Measurements from ENCODE around the gene PSMD13.

Gene PSMD13

DNA sequence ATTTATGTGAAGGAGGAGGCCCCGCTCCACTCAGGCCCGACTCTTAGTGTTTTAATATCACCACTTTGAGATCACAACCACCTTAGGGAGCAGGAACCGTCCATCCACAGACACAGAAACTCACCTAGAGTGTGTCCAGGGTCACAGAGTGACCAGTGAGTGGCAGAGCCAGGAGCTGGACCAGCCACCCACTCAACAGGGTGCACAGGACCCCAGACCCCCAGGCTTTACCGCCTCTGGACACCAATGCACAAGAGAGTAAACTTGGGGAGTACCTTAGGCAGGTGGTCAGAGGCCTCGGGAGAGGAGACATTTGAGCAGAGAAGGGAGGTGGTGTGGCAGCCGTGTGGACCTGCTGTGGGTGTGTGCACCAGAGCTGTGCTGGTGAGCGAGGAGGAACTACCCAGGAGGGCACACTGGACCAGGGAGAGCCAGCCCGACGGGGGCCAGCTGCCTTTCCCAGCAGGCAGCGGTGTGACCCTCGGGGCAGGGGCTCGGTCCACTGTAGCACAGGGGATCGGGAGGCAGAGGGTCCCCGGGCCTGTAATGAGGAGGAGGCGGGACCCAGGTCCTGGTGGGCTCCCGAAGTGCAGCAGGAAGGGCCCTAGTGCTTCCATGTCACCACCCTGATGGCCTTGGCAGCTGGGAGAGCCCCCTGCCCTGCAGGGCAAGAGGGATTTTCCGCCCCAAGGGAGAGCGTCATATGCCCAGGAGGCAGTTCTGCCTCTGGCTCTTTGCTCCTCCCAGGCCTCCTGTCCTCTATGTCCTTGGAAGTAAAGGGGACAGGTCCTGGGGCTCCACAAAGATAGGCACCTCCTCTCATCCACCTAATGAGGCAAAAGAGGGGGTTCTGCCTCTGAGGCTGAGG lies 33.9 kb downstream of the PSMD13 start:
- DNase-seq (ENCODE audit: low read depth), result no peak
- TF ChIP-seq CTCF (conservative IDR thresholded peaks at IDR 0.05; ENCODE audit: low read depth, low read length), result no peak
- H3K4me3 ChIP-seq (ENCODE audit: low read depth, low read length), result no peak overlapping the region

- no peak for DNase-seq (ENCODE audit: low read depth)
- H3K4me3 ChIP-seq (ENCODE audit: low read depth, low read length), result no peak overlapping the region
These were observed 34.5 kb downstream of the PSMD13 start for GRCh38 chr11:271319-271715.

DNA sequence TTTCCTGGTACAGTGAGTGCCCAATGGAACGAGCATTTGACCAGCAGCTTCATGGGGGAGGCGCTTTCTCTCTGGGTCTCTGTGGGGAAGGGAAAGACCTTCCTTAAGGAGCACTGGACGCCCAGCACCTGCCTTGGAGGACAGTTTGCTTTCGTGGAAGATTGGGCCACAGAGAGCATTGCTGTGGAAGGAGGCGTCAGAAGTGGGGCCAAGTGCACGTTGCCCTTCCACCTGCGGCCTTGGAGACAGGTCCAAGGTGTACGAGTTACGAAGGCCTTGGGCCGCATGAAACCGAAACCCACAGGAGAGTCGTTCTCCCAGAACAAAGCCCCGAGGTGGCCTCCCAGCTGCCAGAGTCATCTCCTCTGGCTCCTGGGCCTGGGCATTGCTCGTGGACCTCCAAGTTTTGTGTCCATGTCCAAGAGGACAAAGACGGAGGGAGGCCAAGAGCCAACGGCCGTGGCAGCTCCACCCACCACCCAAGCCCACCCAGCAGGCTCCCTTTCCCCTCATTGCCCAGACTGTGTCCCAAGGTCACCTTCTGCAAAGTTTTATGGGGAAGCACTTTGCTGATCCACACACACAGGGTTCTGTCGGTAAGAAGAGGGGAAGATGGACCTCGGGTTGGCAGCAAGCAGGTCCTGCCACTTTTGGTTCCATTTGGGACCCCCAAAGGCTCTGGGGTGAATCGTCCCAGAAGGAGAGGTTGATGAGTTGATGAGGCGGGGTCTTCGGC lies 35.6 kb downstream of the PSMD13 start:
- DNase-seq (ENCODE audit: low read depth), result no peak
- no peak overlapping the region for H3K4me3 ChIP-seq (ENCODE audit: low read depth, low read length)
- no peak for TF ChIP-seq CTCF (conservative IDR thresholded peaks at IDR 0.05; ENCODE audit: low read depth, low read length)

More at GRCh38 chr11:271319-271715, 34.5 kb downstream of the PSMD13 start:
- TF ChIP-seq CTCF (conservative IDR thresholded peaks at IDR 0.05; ENCODE audit: low read depth, low read length), result no peak

DNA sequence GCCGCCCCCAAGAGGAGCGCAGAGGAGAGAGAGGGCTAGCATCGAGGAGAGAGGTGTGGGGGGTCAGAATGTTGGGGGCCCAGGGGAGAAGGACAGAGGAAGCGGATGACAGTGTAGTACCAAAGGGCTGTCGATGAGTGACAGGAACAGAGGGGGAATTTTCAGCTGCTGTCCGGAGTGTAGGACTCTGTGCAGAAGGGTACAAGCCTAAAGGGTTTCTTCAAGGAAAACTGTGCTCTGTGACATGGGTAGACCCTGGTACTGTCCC lies 36.1 kb downstream of the PSMD13 start:
- no peak overlapping the region for H3K4me3 ChIP-seq (ENCODE audit: low read depth, low read length)
- DNase-seq (ENCODE audit: low read depth), result no peak
- no peak for TF ChIP-seq CTCF (conservative IDR thresholded peaks at IDR 0.05; ENCODE audit: low read depth, low read length)

DNA sequence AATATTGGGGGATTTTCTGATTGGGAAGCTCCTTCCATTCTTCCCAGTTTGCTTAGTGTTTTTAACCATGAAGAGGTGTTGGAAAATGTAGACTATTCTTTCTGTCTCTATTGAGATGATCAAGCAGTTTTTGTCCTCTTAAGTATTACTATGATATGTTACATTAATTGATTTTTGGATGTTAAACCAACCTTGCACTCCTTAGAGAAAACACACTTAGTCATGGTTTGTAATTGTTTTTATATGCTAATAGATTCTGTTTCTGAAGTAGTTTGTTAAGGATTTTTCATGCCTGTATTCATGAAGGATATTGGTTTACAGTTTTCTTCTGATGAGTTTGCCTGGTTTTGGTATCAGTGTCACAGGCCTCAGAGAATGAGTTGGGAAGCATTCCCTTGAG lies 39.4 kb downstream of the PSMD13 start:
- TF ChIP-seq CTCF (conservative IDR thresholded peaks at IDR 0.05; ENCODE audit: low read depth, low read length), result no peak
- H3K4me3 ChIP-seq (ENCODE audit: low read depth, low read length), result no peak overlapping the region
- DNase-seq (ENCODE audit: low read depth), result no peak

GRCh38 chr11:278001-278951 lies 41.5 kb downstream of the PSMD13 start, which contains the start of gene NLRP6:
Gene NLRP6, plus strand, starts transcription at chr11:278407. Its CDS starts 163 bp downstream, at chr11:278570.
- DNase-seq (ENCODE audit: low read depth), result no peak
- no peak within 1 kb of the TSS for H3K4me3 ChIP-seq (ENCODE audit: low read depth, low read length)
- TF ChIP-seq CTCF (conservative IDR thresholded peaks at IDR 0.05; ENCODE audit: low read depth, low read length), result no peak
